H9 (cell line): ENCODE results near the gene KCNE2. TPM values are rescaled to one million over a fixed set of nuclear protein-coding genes. Genes with fewer than 3 reads are reported as not detected.
"Not testable (repeated sequence)": the region's sequence is repeated elsewhere in the genome, so short reads cannot be mapped to it uniquely, and the experiment has no call there.

ENCODE experiments used
- DNase-seq: peaks from one replicate; pipeline ENCODE4 v3.0.0-alpha.2; 2017
- H2AFZ ChIP-seq: one replicate; pipeline ENCODE4 v1.6.1; 2013; ENCODE audit warnings: mild to moderate bottlenecking, low read length, control low read depth, moderate library complexity
- H2AK5ac ChIP-seq: 2 replicates; pipeline ENCODE4 v1.6.1; 2013; ENCODE audit warnings: low read length, control low read depth, mixed read lengths; ENCODE audit not compliant: insufficient read length
- H2BK120ac ChIP-seq: one replicate; pipeline ENCODE4 v1.6.1; 2013; ENCODE audit warnings: low read depth, mild to moderate bottlenecking, low read length, control low read depth, inconsistent platforms; ENCODE audit not compliant: poor library complexity, severe bottlenecking
- H2BK12ac ChIP-seq: 2 replicates; pipeline ENCODE4 v1.6.1; 2013; ENCODE audit warnings: low read length, control low read depth, mixed read lengths, low read depth; ENCODE audit not compliant: insufficient read length
- H2BK15ac ChIP-seq: 2 replicates; pipeline ENCODE4 v1.6.1; 2013; ENCODE audit warnings: low read depth, low read length, control low read depth
- H2BK20ac ChIP-seq: one replicate; pipeline ENCODE4 v1.6.1; 2013; ENCODE audit warnings: low read depth, mild to moderate bottlenecking, low read length, control low read depth, inconsistent platforms; ENCODE audit not compliant: poor library complexity, severe bottlenecking
- H2BK5ac ChIP-seq: 2 replicates; pipeline ENCODE4 v1.6.1; 2013; ENCODE audit warnings: low read length, control low read depth, mixed read lengths; ENCODE audit not compliant: insufficient read length
- H3K14ac ChIP-seq: 2 replicates; pipeline ENCODE4 v1.6.1; 2013; ENCODE audit warnings: low read length, control low read depth; ENCODE audit not compliant: insufficient read depth
- H3K18ac ChIP-seq: 2 replicates; pipeline ENCODE4 v1.6.1; 2013; ENCODE audit warnings: low read depth, mild to moderate bottlenecking, mixed read lengths, low read length, control low read depth; ENCODE audit not compliant: insufficient read length
- H3K23ac ChIP-seq: 2 replicates; pipeline ENCODE4 v1.6.1; 2013; ENCODE audit warnings: low read length, control low read depth, mixed read lengths, low read depth; ENCODE audit not compliant: insufficient read length
- H3K23me2 ChIP-seq: 2 replicates; pipeline ENCODE4 v1.6.1; 2013; ENCODE audit warnings: low read depth, mild to moderate bottlenecking, mixed read lengths, low read length, control low read depth; ENCODE audit not compliant: insufficient read length, poor library complexity, severe bottlenecking
- H3K27ac ChIP-seq: 2 replicates; pipeline ENCODE4 v1.5.1; 2013; ENCODE audit warnings: low read length, control low read depth, mixed read lengths, low read depth; ENCODE audit not compliant: insufficient read length
- H3K27me3 ChIP-seq: 2 replicates; pipeline ENCODE4 v1.6.1; 2013; ENCODE audit warnings: low read length, control low read depth, inconsistent platforms; ENCODE audit not compliant: insufficient read depth
- H3K4ac ChIP-seq: 2 replicates; pipeline ENCODE4 v1.6.1; 2013; ENCODE audit warnings: low read depth, mild to moderate bottlenecking, control low read depth, inconsistent platforms, low read length, moderate library complexity
- H3K4me1 ChIP-seq: 2 replicates; pipeline ENCODE4 v1.6.1; 2013; ENCODE audit warnings: low read length, control low read depth, inconsistent platforms; ENCODE audit not compliant: insufficient read depth
- H3K4me2 ChIP-seq: 2 replicates; pipeline ENCODE4 v1.6.1; 2013; ENCODE audit warnings: low read length, control low read depth, mixed read lengths; ENCODE audit not compliant: insufficient read length, insufficient read depth
- H3K56ac ChIP-seq: 2 replicates; pipeline ENCODE4 v1.6.1; 2013; ENCODE audit warnings: low read depth, mild to moderate bottlenecking, mixed read lengths, low read length, control low read depth; ENCODE audit not compliant: insufficient read length
- H3K79me1 ChIP-seq: 2 replicates; pipeline ENCODE4 v1.6.1; 2013; ENCODE audit warnings: low read depth, mild to moderate bottlenecking, moderate library complexity, low read length, control low read depth, inconsistent platforms; ENCODE audit not compliant: insufficient read depth, poor library complexity, severe bottlenecking
- H3K79me2 ChIP-seq: 2 replicates; pipeline ENCODE4 v1.6.1; 2013; ENCODE audit warnings: low read length, control low read depth, inconsistent platforms; ENCODE audit not compliant: insufficient read depth
- H3K9ac ChIP-seq: 2 replicates; pipeline ENCODE4 v1.6.1; 2013; ENCODE audit warnings: low read length, control low read depth, mixed read lengths; ENCODE audit not compliant: insufficient read length; ENCODE audit errors: extremely low read depth
- H3K9me3 ChIP-seq: one replicate; pipeline ENCODE4 v1.6.1; 2013; ENCODE audit warnings: low read depth, low read length, inconsistent platforms; ENCODE audit not compliant: control insufficient read depth
- H3T11ph ChIP-seq: one replicate; pipeline ENCODE4 v1.6.1; 2013; ENCODE audit warnings: mild to moderate bottlenecking, low read length, control low read depth, inconsistent platforms
- H4K20me1 ChIP-seq: one replicate; pipeline ENCODE4 v1.6.1; 2013; ENCODE audit not compliant: control insufficient read depth, insufficient read length, insufficient read depth
- H4K5ac ChIP-seq: 2 replicates; pipeline ENCODE4 v1.6.1; 2013; ENCODE audit warnings: low read depth, mild to moderate bottlenecking, mixed read lengths, low read length, control low read depth; ENCODE audit not compliant: insufficient read length
- H4K8ac ChIP-seq: replicated peaks from 2 replicates; pipeline ENCODE4 v1.6.1; 2013; ENCODE audit warnings: low read length, control low read depth, mixed read lengths, low read depth; ENCODE audit not compliant: insufficient read length
- H4K91ac ChIP-seq: 2 replicates; pipeline ENCODE4 v1.6.1; 2013; ENCODE audit warnings: low read depth, mild to moderate bottlenecking, moderate library complexity, mixed read lengths, low read length, control low read depth; ENCODE audit not compliant: insufficient read length
- H3K27ac Mint-ChIP-seq, 3 experiments: 2 replicates in 2 of 3; 3 replicates in 1 of 3; pipeline ENCODE4 v1.8.0; 2020 to 2021; ENCODE audit warnings: mixed read lengths in 3 of 3, mild to moderate bottlenecking in 1 of 3, moderate library complexity in 1 of 3
- H3K27me3 Mint-ChIP-seq: 2 replicates; pipeline ENCODE4 v1.8.0; 2021; ENCODE audit warnings: low read depth, mild to moderate bottlenecking, moderate library complexity, mixed read lengths
- H3K36me3 Mint-ChIP-seq, 3 experiments: 2 replicates in 2 of 3; 3 replicates in 1 of 3; pipeline ENCODE4 v1.8.0; 2020 to 2021; ENCODE audit warnings: low read depth in 3 of 3, mixed read lengths in 3 of 3; ENCODE audit not compliant: insufficient read depth in 1 of 3
- H3K4me1 Mint-ChIP-seq, 2 experiments: 2 replicates each; pipeline ENCODE4 v1.8.0; 2020; ENCODE audit warnings: mixed read lengths in 2 of 2
- H3K4me3 Mint-ChIP-seq, 2 experiments: 2 replicates in 1 of 2; 3 replicates in 1 of 2; pipeline ENCODE4 v1.8.0; 2020 to 2021; ENCODE audit warnings: mild to moderate bottlenecking in 2 of 2, mixed read lengths in 2 of 2, moderate library complexity in 1 of 2
- H3K9me3 Mint-ChIP-seq, 2 experiments: 2 replicates in 1 of 2; 3 replicates in 1 of 2; pipeline ENCODE4 v1.8.0; 2020; ENCODE audit warnings: mild to moderate bottlenecking in 2 of 2, mixed read lengths in 2 of 2, moderate library complexity in 1 of 2
- WGBS: extraction: QIAGEN DNeasy Blood & Tissue Kit; methylation state at CpG from one replicate; pipeline ENCODE4 v1.1.7; 2013; ENCODE audit warnings: missing lambda C conversion rate, low lambda C conversion rate, mixed read lengths; ENCODE audit not compliant: insufficient read length; ENCODE audit errors: extremely low coverage; 5-methylcytosine and 5-hydroxymethylcytosine counted together
- total RNA-seq: library from RNA; stranded (reverse); gene quantifications from 2 replicates; pipeline ENCODE4 v1.2.1, GENCODE V29; 2021

KCNE2 gene
- total RNA-seq, 1 experiment from 2014 or later, result not detected

GRCh38 chr21:34406676-34407075 lies 42.9 kb downstream of the KCNE2 start:
- H3K23me2 ChIP-seq, H4K20me1 ChIP-seq, H3K27me3 Mint-ChIP-seq, H3K4me3 Mint-ChIP-seq, H2BK5ac ChIP-seq, H3K4me2 ChIP-seq, H3K27me3 ChIP-seq, H3K23ac ChIP-seq, H3K27ac ChIP-seq, H2BK15ac ChIP-seq, H4K8ac ChIP-seq, H3K14ac ChIP-seq, DNase-seq, H3T11ph ChIP-seq, H3K79me2 ChIP-seq, H2BK12ac ChIP-seq, H3K56ac ChIP-seq, H3K4me1 ChIP-seq, H2BK120ac ChIP-seq, H2BK20ac ChIP-seq, H3K18ac ChIP-seq, H3K9ac ChIP-seq, H4K5ac ChIP-seq, H2AFZ ChIP-seq, H3K79me1 ChIP-seq, H3K27ac Mint-ChIP-seq, H2AK5ac ChIP-seq, H3K4me1 Mint-ChIP-seq, H3K9me3 Mint-ChIP-seq, H3K4ac ChIP-seq, H4K91ac ChIP-seq, H3K36me3 Mint-ChIP-seq, H3K9me3 ChIP-seq: not testable (repeated sequence)
- WGBS, result no CpG with 5 or more reads among the region's 2 CpGs

- H3K4ac ChIP-seq, H3K27ac Mint-ChIP-seq, H2BK12ac ChIP-seq, H3K79me2 ChIP-seq, DNase-seq, H3K27me3 Mint-ChIP-seq, H3T11ph ChIP-seq, H3K56ac ChIP-seq, H3K9me3 ChIP-seq, H3K4me1 ChIP-seq, H3K27ac ChIP-seq, H2AFZ ChIP-seq, H3K4me2 ChIP-seq, H3K18ac ChIP-seq, H2BK5ac ChIP-seq, H3K23me2 ChIP-seq, H4K5ac ChIP-seq, H3K36me3 Mint-ChIP-seq, H4K20me1 ChIP-seq, H3K23ac ChIP-seq, H4K91ac ChIP-seq, H2BK20ac ChIP-seq, H3K9ac ChIP-seq, H3K27me3 ChIP-seq, H2AK5ac ChIP-seq, H4K8ac ChIP-seq, H3K79me1 ChIP-seq, H2BK15ac ChIP-seq, H3K4me1 Mint-ChIP-seq, H3K14ac ChIP-seq, H3K4me3 Mint-ChIP-seq, H3K9me3 Mint-ChIP-seq, H2BK120ac ChIP-seq: not testable (repeated sequence)
- WGBS, result no CpG with 5 or more reads among the region's 9 CpGs
Measured at GRCh38 chr21:34407294-34407693, 43.5 kb downstream of the KCNE2 start.
